ES-I3 (cell line): Measurements from ENCODE around the gene CYTH4.

ENCODE experiments used
- H3K36me3 ChIP-seq: 2 replicates; pipeline ENCODE4 v1.6.1; 2013; ENCODE audit warnings: mild to moderate bottlenecking, low read length, control low read depth, moderate library complexity; ENCODE audit not compliant: insufficient read depth
- H3K4me1 ChIP-seq: 2 replicates; pipeline ENCODE4 v1.6.1; 2013; ENCODE audit warnings: mild to moderate bottlenecking, control low read depth, low read length; ENCODE audit not compliant: insufficient read depth
- H3K9ac ChIP-seq: 2 replicates; pipeline ENCODE4 v1.6.1; 2013; ENCODE audit warnings: low read depth, mild to moderate bottlenecking, low read length, moderate library complexity
- H3K9me3 ChIP-seq: 2 replicates; pipeline ENCODE4 v1.6.1; 2013; ENCODE audit warnings: mild to moderate bottlenecking, low read length, moderate library complexity; ENCODE audit not compliant: control insufficient read depth, insufficient read depth

Gene CYTH4

DNA sequence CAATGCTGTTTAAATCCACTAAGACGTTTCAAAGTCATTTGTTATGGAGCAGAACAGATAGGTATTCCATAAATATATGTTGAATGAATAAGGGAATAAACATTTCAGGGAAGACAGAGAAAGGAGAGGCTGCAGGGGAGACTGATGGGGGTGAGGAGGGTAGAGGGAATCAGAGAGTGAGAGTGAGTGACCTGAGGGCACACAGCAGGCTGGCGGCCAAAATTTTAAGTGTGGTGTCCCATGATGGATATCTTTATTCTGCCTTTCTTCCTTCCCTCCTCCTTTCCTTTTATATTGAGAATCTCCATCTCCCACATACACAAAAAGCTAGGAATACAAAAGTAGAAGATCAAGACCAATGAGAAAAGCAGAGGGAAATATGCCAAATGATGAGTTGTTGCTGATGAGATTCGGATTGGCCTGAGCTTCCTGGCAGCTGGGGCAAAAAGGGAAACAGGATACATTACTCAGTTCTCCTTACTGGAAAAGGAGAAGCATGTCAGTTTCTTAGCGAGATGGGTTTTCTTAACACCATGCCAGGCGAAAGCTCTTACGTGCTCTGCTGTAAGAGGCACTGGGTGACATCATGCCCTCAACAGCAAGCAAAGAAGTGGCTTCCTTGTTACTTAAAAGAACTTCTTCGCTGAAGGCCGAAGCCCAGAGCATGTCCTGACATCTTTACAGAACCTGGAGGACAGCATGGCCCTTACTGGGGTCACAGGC is 11.2 kb upstream of the CYTH4 start:
- H3K9ac ChIP-seq, result no peak overlapping the region
- no peaks in the 10 kb centered on the region; the same call in 1 of the 2 replicates for H3K4me1 ChIP-seq
- H3K9me3 ChIP-seq, result no peaks in the 10 kb centered on the region
- no peaks in the 10 kb centered on the region for H3K36me3 ChIP-seq

DNA sequence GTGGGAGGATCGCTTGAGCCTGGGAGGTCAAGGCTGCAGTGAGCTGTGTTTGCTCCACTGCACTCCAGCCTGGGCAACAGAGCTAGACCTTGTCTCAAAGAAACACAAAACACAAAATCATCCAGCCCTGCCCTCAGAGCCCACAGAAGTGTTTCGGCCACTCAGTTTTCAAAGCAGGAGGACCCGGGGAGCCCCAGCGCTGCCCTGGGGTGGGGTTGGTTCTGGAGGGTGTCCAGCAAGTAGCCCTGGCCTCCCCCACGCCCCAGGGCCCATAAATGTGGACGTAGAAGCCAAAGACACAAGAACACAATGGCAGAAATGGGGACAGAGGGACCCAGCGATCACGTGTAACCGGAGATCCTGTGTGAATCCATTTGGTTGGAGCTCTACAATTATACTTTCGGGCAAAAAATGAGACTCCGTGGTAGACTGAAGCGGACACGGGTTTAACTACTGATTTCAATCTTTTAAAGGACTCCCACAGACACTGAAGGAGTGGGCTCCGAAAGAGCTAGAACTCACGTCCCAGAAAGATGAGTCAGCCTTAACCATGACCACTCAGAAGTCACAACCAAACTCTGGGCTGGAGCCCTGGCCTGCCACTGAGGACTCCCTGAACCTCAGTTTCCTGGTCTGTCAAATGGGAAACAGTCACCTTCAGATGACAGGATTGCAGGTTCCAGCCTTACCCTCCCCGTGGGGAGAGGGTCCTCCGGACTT is 9.0 kb upstream of the CYTH4 start:
- no peaks in the 10 kb centered on the region for H3K9me3 ChIP-seq
- H3K36me3 ChIP-seq, result no peaks in the 10 kb centered on the region
- no peak overlapping the region for H3K9ac ChIP-seq
- no peaks in the 10 kb centered on the region; the same call in 1 of the 2 replicates for H3K4me1 ChIP-seq

DNA sequence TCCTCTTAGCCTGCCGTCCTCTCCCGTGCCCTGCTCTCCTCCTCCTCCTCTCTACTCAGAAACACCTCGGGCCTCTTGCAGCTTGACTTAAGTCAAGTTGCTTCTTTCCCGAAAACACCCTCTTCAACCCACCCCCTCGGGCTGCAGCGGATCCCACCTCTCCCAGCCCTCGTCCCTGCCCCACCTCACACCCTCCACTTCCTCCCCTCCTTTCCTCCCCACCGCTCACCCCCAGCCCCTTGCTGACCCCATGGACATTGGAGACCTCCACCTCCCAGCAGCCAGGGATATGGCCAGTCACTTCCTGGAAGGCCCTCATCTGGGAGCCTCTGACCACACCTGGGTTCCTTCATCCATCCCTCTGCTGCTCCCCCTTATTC is 8.5 kb upstream of the CYTH4 start:
- Histone ChIP-seq H3K4me1 (no peaks in the 10 kb centered on the region; the same call in 1 of the 2 replicates), H3K36me3 (no peaks in the 10 kb centered on the region), H3K9me3 (no peaks in the 10 kb centered on the region), H3K9ac (no peak overlapping the region)

DNA sequence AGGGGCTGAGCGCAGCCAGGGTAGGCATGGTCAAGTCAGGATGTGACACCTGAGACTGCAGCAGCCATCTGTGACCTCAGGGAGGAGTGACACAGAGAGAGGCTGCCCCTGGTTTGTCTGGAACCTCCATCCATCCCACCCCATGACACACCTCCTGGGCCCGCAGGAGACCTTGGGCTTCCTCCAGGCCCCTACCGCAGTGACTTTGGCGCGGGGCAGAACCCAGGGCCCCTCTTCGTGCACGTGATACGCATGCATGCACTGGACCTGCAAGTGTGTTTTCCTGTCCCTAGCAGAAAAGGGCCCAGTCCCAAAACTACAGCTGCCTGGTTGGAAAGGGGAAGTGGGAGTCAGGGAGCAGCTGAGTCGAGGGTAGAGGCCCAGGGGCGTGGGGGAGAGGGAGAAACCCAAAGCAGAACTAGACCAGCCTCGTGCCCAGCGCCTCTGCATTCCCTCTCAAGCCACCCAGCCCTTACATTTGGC is 7.9 kb upstream of the CYTH4 start:
- no peaks in the 10 kb centered on the region for H3K36me3 ChIP-seq
- no peak overlapping the region for H3K9ac ChIP-seq
- H3K9me3 ChIP-seq, result no peaks in the 10 kb centered on the region
- H3K4me1 ChIP-seq, result peaks cover 2% of the 10 kb centered on the region; the same call in 1 of the 2 replicates

DNA sequence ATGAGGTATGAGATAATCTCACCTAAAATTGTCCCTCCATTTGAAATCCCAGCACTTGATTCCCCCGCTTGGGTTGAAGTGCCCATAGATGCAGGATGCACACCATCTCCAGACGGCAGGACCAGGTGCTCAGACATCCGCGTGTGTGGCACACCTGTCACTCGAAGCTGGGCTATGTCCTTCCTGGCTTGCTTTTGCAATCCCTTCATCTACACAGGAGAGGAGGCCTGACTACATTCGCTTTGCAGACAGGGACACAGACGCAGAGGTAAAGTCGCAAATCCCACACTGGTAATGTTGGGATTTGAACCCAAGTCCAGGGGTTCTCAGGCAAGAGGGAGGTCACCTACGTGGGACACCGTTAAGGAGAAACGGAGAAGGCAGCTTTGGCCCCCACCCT is 7.2 kb upstream of the CYTH4 start:
- peaks cover 4% of the 10 kb centered on the region; the same call in 1 of the 2 replicates for H3K4me1 ChIP-seq
- H3K9me3 ChIP-seq, result no peaks in the 10 kb centered on the region
- H3K9ac ChIP-seq, result no peak overlapping the region
- H3K36me3 ChIP-seq, result no peaks in the 10 kb centered on the region

DNA sequence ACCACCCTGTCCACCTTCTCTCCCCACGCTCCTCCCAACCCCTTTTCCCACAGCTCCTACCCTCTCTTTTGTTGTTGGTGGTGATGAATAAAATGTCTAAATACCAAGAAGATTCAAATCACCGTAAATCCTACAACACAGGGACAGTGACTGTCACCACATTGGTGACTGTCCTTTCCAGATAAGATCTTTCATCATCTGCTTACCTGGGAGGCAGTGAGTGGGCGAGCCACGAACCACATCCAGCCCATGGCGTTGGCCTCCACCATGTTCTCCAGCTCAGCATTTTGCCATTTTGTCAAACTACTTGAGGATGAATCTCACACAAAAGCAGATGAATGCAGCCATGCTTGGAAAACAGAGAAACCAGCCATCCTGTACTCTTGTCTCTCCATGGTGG is 6.7 kb upstream of the CYTH4 start:
- H3K36me3 ChIP-seq, result no peaks in the 10 kb centered on the region
- no peak overlapping the region for H3K9ac ChIP-seq
- peaks cover 4% of the 10 kb centered on the region; the same call in 1 of the 2 replicates for H3K4me1 ChIP-seq
- H3K9me3 ChIP-seq, result no peaks in the 10 kb centered on the region

DNA sequence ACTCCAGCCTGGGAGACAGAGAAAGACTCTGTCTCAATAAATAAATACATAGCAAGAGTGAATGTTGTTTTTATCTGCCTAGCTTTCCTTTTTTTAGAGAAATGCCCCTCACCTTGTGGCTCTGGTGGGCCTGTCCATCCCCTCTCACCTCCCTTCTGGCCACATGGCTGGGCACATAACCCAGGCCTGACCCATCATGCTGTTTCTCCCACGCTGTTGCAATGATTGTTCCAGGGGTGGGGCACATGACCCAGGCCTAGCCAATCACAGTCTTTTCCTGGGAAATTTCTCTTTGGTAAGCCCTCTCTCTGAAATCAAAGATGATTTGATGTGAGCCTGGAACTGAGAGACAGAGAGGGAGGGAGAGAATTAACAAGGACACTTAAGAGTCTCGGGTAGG is 5.5 kb upstream of the CYTH4 start:
- Histone ChIP-seq H3K9me3 (no peaks in the 10 kb centered on the region), H3K9ac (no peak overlapping the region), H3K4me1 (peaks cover 4% of the 10 kb centered on the region; the same call in 1 of the 2 replicates), H3K36me3 (no peaks in the 10 kb centered on the region)

DNA sequence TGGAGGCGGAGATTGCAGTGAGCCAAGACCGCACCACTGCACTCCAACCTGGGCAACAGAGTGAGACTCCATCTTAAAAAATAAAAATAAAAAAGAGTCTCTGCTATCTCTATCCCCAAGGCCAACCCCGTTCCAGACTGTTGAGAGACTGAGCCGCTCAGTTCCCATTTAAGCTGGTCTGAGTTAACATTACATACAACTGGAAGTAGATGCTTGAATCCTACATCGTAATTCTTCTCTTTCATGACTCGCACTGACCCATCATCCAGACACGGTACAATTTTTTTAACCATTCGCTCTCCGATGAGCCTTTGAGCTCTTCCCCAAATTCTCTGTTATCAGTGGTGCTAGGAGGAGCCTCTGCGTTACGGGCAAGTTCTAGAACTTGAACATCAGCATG is 4.9 kb upstream of the CYTH4 start:
- H3K36me3 ChIP-seq, result no peaks in the 10 kb centered on the region
- H3K4me1 ChIP-seq, result peaks cover 5% of the 10 kb centered on the region; the same call in 1 of the 2 replicates
- H3K9ac ChIP-seq, result no peak overlapping the region
- H3K9me3 ChIP-seq, result no peaks in the 10 kb centered on the region

DNA sequence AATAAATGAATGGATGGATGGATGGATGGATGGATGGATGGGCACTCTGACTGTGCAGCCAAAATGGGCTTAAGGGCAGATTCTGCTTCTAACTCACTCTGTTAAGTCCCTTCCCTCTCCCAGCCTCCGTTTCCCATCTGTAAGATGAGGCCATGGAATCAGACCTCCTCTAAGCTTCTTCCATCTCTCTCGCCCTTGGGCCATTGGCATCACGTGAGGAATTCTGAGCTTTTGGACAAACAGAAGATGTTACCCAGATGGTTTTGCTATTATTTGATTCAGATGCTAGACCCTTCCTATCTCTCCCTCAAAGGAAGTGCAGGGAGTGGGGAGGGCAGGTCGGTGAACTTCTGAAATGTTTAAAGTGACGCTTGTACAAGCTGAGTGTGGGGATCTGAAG is 4.0 kb upstream of the CYTH4 start:
- Histone ChIP-seq H3K9me3 (no peaks in the 10 kb centered on the region), H3K36me3 (no peaks in the 10 kb centered on the region), H3K9ac (no peak overlapping the region), H3K4me1 (peaks cover 11% of the 10 kb centered on the region; the same call in 1 of the 2 replicates)

DNA sequence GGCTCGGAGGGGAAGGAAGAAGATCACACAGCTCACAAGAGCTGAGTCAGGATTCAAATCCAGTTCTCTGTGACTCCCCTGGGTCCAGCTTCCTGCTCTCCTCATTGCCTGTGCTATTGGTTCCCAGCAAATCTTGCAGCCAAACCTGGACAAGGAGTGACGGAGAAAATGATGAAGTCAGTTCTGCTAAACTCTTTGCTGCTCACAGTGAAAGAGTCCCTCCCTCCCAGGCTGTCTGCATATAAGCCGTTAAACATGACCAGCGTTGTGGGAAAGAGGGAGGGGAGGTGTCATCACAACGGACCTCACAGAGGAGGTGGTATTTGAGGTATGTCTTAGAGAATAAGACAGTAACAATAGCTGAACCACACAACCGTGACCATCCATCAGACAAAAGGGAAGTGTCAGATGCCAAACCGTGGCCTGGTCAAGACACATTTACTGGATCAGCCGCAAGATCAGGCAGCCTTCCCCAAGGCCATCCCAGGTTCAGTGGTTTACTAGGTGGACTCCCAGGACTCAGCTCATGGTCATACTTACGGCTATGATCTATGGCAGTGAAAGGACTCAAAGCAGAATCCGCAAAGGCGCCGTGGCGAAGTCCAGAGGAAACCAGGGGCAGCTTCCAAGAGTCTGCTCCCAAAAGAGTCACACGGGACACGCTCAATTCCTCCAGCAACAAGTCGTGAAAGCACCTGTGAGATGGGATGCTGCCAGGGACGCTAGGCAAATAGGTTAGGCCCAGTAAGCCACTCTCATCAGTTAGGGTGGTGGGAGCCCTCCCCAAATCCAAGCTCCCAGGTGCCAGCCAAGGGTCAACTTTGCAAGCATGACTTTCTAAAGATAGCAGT is 2.8 kb upstream of the CYTH4 start:
- Histone ChIP-seq H3K9ac (no peak overlapping the region), H3K9me3 (no peaks in the 10 kb centered on the region), H3K36me3 (no peaks in the 10 kb centered on the region), H3K4me1 (peaks cover 21% of the 10 kb centered on the region)

DNA sequence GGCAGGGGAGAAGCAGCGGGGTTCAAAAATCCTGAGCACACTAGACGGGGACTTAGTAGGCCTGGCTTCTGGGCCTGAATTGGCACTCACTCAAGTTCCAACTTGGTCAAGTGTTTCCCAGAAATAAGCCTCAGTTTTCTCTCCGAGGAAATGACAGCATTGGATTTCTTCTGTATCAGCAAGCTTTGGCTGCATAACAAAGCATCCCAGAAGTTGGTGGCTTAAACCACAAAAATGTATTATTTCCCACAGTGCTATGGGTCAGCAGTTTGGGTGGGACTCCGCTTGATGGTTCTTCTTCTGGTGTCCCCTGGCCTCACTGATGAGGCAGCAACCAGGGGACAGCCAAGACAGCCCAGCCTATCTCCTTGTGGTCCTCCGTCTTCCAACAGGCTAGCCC is 1.6 kb upstream of the CYTH4 start:
- peaks cover 22% of the 10 kb centered on the region for H3K4me1 ChIP-seq
- no peaks in the 10 kb centered on the region for H3K9me3 ChIP-seq
- H3K36me3 ChIP-seq, result no peaks in the 10 kb centered on the region
- no peak overlapping the region for H3K9ac ChIP-seq

DNA sequence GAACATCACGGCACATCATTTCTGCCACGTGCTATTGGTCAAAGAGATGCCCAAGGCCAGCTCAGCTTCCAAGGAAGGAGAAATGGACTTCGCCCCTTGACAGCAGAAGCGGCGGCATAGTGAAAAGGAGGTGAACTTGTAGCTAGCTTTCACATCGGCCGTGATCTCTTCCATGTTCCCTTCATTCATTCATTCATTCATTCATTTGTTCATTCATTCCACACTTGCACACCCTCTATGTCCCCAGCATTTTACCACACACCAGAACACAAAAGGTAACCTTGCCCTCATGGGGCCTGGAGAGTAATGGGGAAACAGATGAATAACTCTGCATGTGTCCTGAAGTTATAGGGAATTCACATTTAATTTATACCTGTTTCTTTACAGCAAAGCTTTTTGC is 1.1 kb upstream of the CYTH4 start:
- Histone ChIP-seq H3K9ac (no peak overlapping the region), H3K4me1 (peaks cover 22% of the 10 kb centered on the region), H3K36me3 (no peaks in the 10 kb centered on the region), H3K9me3 (no peaks in the 10 kb centered on the region)

DNA sequence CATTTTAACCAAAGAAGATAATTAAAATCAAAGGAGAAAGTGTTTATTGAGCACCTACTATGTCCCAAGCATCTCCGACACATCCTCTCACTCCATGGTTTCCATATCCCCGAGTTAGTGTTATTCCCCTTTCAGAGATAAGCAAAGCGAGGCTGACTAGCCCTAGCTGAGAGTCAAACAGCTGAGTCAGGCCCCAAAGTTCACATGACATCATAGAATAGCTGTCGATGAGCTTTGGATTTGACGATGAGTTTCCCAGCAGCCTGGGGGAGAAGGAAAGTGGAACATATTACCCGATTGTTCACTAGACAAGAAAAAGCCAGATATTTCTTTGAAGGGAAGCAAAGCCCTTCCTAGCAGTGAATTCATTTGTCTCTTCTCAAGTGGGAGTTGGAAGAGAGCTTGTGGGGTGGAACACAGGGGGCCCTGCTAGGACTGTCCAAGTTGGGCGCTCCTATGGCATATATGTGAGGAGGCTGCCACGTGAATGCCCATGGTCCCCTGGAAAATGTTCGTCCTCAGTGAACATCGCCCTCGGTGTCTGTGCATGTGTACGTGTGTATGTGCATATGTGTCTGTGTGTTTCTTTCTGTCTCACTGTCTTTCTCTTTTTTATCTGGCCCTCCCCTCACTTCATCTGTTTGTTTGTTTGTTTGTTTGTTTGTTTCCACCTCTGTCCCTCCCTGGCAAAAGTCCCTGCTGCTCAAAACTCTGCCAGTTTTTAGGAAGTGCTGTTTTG is 493 bp upstream of the CYTH4 start:
- no peaks in the 10 kb centered on the region for H3K36me3 ChIP-seq
- H3K9me3 ChIP-seq, result no peaks in the 10 kb centered on the region
- H3K4me1 ChIP-seq, result peaks cover 22% of the 10 kb centered on the region
- no peak overlapping the region for H3K9ac ChIP-seq
